Measurements from ENCODE around the gene IKZF3. TPM values are rescaled to one million over a fixed set of nuclear protein-coding genes. Genes with fewer than 3 reads are reported as not detected.

Gene IKZF3
- total RNA-seq, 1 donor from 2014 or later, result not detected

DNA sequence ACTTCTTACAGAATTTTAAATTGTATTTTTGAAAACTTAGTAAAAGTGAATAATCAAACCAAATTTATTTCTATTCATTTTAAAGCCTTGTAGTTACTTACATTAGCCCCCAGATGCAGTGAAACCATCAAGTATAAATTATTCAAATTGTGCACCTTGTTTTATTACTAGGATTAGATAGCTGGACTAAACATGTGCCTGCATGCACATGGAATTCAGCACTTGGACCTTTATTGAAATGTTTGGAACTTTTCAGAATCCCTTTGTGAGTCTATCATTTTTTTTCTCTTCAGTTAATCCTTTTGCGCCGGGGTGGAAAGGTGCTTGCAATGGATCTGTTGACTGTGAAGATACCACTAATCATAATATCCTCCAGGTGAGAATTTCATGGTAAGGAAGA lies 8.6 kb upstream of the IKZF3 start:
- no peaks in the 10 kb centered on the region for H3K36me3 Mint-ChIP-seq (ENCODE audit: insufficient read depth)
- TF ChIP-seq CTCF (IDR thresholded peaks at IDR 0.05; ENCODE audit: unreplicated experiment), result no peak
- H3K4me3 Mint-ChIP-seq (ENCODE audit: low read depth), result no peak overlapping the region
- H3K27ac Mint-ChIP-seq, result no peak overlapping the region
- no peaks in the 10 kb centered on the region for H3K9me3 Mint-ChIP-seq (ENCODE audit: low read depth)
- no peak for DNase-seq (ENCODE audit: low spot score, unreplicated experiment)
- H3K27me3 Mint-ChIP-seq, result peaks cover 15% of the 10 kb centered on the region
- H3K4me1 Mint-ChIP-seq (ENCODE audit: low read depth), result no peaks in the 10 kb centered on the region

DNA sequence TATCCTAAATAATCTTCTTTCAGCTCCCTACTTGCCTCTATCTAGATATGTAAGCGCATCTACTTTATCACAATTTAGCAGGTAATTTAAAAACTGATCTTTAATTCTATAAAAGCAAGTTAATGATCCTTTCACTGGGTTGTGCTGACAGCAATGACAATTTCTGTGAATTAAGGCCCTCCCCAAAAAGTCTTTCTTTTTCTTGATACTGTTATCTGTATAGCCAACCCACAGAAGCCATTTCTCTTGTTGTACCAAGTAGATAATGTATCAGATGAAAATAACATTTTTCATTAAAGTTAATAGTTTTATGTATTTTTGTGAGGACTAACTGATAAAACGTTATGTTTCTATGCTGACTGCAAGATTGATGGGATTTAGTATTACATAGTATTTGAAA lies 7.7 kb upstream of the IKZF3 start:
- no peak for TF ChIP-seq CTCF (IDR thresholded peaks at IDR 0.05; ENCODE audit: unreplicated experiment)
- Mint-ChIP-seq H3K4me1 (ENCODE audit: low read depth) (no peaks in the 10 kb centered on the region), H3K27me3 (peaks cover 21% of the 10 kb centered on the region), H3K27ac (no peak overlapping the region), H3K9me3 (ENCODE audit: low read depth) (peaks cover 3% of the 10 kb centered on the region), H3K4me3 (ENCODE audit: low read depth) (no peak overlapping the region), H3K36me3 (ENCODE audit: insufficient read depth) (no peaks in the 10 kb centered on the region)
- DNase-seq (ENCODE audit: low spot score, unreplicated experiment), result no peak

DNA sequence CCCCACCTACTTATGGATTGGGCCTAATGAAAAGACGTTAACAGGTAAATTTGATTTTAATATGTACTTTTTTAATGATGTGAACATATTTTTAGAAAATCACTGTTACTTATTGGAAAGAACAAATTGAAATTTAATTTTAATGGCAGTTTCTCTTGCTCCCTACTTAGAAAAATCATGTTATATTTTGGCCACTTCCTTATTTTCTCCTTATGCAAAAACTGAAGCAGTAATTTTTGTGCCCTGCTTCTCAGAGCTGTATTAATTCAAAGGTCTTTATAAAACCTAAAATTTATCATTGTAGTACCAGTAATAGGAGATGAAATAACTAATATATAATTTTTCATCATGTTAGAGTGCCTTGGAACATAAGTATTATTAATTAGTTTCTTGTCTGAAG lies 6.7 kb upstream of the IKZF3 start:
- Mint-ChIP-seq H3K9me3 (ENCODE audit: low read depth) (peaks cover 3% of the 10 kb centered on the region), H3K36me3 (ENCODE audit: insufficient read depth) (no peaks in the 10 kb centered on the region), H3K27me3 (peaks cover 30% of the 10 kb centered on the region)

DNA sequence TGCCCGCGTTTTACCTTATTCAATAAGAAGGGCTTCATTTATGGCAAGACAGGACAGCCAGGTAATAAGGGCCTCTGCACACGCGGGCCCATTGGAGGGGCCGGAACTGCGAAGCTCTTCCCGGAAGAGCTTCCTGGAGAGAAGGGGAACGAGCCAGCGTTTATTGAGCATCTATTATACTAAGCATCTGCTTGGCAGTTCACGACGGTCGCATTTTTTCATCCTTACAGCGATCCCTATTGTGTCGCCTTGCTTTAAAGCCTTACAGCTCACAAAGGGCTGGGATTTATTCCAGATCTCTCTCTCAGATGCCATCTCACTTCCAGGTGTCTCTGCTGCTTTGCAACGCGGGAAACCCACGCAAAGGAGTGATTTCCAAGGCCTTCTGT lies 4.4 kb upstream of the IKZF3 start:
- no peaks in the 10 kb centered on the region for H3K36me3 Mint-ChIP-seq (ENCODE audit: insufficient read depth)
- no peak for DNase-seq (ENCODE audit: low spot score, unreplicated experiment)
- no peak overlapping the region for H3K4me3 Mint-ChIP-seq (ENCODE audit: low read depth)
- H3K27ac Mint-ChIP-seq, result no peak overlapping the region
- peaks cover 6% of the 10 kb centered on the region for H3K9me3 Mint-ChIP-seq (ENCODE audit: low read depth)
- H3K27me3 Mint-ChIP-seq, result peaks cover 50% of the 10 kb centered on the region
- TF ChIP-seq CTCF (IDR thresholded peaks at IDR 0.05; ENCODE audit: unreplicated experiment), result no peak
- H3K4me1 Mint-ChIP-seq (ENCODE audit: low read depth), result no peaks in the 10 kb centered on the region

More for the DNA sequence above, 6.7 kb upstream of the IKZF3 start:
- Mint-ChIP-seq H3K27ac (no peak overlapping the region), H3K4me3 (ENCODE audit: low read depth) (no peak overlapping the region), H3K4me1 (ENCODE audit: low read depth) (no peaks in the 10 kb centered on the region)
- DNase-seq (ENCODE audit: low spot score, unreplicated experiment), result no peak
- no peak for TF ChIP-seq CTCF (IDR thresholded peaks at IDR 0.05; ENCODE audit: unreplicated experiment)

GRCh38 chr17:39867880-39868553 lies 3.9 kb upstream of the IKZF3 start, which contains the start of gene ZPBP2:
Gene ZPBP2, plus strand, starts transcription at chr17:39868202. Its CDS starts 153 bp downstream, at chr17:39868355.
- DNase-seq (ENCODE audit: low spot score, unreplicated experiment), result no peak
- peaks cover 55% of the 10 kb centered on the region for H3K27me3 Mint-ChIP-seq
- no peak for TF ChIP-seq CTCF (IDR thresholded peaks at IDR 0.05; ENCODE audit: unreplicated experiment)
- no peaks in the 10 kb centered on the region for H3K36me3 Mint-ChIP-seq (ENCODE audit: insufficient read depth)
- H3K9me3 Mint-ChIP-seq (ENCODE audit: low read depth), result peaks cover 9% of the 10 kb centered on the region
- H3K4me1 Mint-ChIP-seq (ENCODE audit: low read depth), result no peaks in the 10 kb centered on the region
- no peak within 1 kb of the TSS for H3K27ac Mint-ChIP-seq
- no peak within 1 kb of the TSS for H3K4me3 Mint-ChIP-seq (ENCODE audit: low read depth)

Measured in progenitor cell of endocrine pancreas (in vitro differentiated cells).